HG02973 (cell line): Measurements from ENCODE around the gene SERPINI1.

Experiments
- ATAC-seq: cut with Tn5 transposase; IDR thresholded peaks from one replicate; pipeline ENCODE4 v1.9.1; 2021; ENCODE audit warnings: moderate library complexity; ENCODE audit not compliant: unreplicated experiment

The SERPINI1 gene

GRCh38 chr3:167733961-167734497 lies 1.5 kb upstream of the SERPINI1 start:
- no peak for ATAC-seq

DNA sequence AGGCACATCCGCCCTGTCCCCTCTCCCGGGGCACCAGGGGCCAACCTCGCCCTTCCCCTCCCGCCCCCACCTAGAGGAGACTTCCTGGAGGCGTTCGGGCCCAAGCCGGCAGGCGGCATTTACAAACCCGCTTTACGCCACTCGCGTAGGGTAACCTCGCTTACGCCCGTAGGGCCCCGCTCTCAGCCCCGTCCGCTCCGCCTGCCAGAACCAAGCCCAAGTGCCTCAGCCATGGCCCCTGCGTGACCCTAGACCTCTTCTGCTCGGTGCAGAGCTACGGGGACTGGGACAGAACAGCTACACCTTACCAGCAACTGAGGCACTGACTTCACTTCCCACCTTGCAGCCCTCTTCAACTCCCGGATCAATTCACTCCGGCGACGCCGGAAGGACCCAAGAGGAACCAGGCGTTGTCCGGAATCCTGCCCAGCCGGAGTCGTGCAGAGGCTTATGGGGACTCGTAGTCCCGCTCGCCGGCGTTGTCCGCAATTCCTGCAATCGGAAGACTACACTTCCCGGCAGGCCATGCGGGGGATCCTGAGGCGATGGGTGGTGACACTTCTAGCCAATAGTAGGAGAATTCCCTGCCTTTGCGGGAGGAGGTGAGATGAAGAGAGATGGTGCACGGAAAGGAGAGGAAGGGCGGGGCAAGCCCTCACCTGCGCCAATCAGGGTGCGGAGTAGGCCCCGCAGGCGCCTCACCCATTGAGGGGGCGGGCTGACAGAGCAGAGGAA lies 856 bp upstream of the SERPINI1 start, which contains the start of gene PDCD10:
Gene PDCD10 (minus strand): TSS at position 395 of the 735 bp plus-strand sequence. CDS start 14,735 bp downstream, outside the sequence.
- ATAC-seq, result peak; percentile 90

DNA sequence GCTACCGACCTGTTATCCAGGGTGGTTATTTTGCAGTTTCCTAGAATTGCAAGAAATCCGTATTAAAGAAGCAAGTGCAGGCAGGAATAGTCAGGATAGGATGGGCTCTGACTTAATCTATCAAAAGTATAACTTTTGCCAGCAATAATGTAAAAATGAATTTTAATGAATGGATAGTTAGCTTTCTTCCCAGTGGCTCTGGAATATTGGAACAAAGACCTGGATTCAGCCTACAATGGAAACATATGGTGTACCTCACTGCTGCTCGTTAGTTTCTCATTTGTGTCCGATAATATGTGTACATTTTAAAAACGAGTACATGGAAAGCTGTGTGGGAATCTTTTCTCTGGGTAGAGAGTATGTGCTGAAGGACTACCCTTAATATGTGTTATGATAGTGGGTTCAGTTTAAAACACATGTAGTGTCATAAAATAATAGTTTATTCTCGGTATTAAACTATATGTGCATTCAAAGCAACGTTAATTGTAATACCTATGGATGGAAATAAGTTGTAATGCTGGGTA lies 805 bp downstream of the SERPINI1 start:
- no peak for ATAC-seq

DNA sequence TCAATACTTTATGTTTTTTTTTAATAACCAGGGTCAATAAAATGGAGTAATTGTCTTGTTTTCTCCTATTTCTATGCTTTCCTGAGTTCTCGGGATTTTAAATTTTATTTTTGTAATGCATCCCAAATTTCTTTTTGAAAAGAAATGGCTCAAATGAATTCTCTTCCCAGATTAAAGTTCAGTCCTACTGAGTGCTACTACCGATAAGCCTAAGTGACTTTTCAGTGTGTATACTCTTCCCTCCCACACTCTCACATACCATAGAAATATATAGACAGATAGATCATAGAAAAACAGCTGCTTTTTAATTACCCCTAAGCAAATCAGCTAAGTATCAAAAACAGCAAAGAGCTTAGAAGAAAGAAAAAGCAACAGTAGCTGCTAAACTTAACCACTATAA lies 1.5 kb downstream of the SERPINI1 start:
- ATAC-seq, result no peak

DNA sequence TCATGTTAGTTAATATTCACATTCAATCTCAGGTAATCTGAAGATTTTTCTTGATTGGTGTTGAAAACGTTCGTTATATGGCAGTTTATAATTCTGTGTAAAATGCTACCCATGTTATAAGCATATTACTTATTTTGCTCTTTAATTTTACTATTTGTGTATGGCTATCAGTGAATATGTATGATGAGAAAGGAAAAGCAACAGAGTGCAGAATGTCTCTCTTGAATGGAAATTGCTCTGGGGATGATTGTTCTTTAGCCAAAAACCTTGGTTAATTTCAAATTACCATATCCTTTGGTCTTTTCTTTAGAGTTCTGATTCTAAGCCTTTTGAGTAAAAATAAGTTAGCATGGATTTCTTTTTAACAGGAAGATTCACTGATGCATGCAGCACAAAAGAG lies 2.5 kb downstream of the SERPINI1 start:
- ATAC-seq, result no peak

DNA sequence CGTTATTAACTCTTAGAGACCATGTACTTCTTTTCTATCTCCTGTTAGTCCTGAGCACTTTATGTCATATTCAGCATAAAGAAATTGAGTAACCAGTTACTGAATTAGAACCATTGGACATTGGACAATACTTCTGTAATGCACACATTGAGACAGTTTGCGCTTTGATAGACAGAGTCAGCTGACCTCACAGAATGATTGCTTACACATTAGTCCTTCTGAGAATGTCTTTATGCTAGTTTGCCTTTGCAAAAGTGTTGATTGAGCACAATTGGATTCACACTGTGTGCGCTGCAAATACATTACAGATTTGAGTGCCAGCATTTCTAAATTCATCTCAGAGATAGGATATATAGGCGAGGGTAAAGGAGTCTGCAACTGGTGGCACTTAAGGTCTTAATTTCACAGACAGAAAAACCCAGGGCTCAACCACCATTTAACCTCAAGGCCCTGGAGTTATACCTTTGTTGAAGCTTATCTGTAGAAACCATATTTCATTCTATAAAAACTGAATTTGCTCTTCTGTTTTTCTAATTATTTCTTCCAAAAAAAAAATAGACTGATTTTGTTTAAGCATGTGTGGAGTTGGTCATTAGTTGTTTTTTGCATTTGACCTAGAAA lies 3.8 kb downstream of the SERPINI1 start:
- no peak for ATAC-seq

- peak; percentile 86 for ATAC-seq
These were observed 5.6 kb downstream of the SERPINI1 start for GRCh38 chr3:167740961-167741587.

DNA sequence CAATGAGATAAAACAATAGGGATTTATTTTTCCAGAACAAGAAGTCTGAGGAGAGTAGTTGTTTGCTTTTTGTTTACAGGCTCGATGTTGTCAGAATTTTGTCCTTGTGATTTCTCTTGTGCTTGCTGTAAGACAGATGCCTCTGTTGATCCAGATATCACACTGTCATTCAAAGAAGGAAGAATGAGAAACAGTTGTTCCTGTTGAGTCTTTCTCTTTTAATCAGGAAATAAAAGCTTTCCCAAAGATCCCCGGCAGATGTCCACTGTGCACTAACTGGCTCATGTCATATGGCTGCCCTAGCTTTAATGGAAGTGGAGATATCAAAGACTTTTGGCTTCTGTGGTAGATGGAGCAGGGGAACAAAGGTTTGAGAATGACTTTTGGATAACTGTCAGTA lies 6.8 kb downstream of the SERPINI1 start:
- ATAC-seq, result no peak

- no peak for ATAC-seq
These were observed 8.3 kb downstream of the SERPINI1 start for GRCh38 chr3:167743799-167744198.

DNA sequence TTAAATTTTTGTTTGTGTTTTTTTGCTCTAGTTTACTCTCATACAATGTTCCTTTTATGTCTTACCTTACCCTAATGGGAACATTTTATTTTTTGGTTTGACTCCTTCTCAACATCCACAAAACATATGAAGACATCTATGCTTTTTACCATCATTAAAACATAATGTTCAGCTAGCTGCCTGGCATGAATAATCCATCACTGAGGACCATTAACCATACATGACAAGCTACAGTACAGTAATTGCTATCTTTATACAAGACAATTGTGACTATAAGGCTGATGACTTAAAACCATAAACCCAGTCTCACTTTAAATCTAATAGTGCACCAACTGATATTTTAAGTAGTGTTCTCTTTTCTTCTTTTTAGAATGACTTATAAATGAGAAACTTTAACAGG lies 13.7 kb downstream of the SERPINI1 start:
- no peak for ATAC-seq

- ATAC-seq, result no peak
These were observed 14.2 kb downstream of the SERPINI1 start for GRCh38 chr3:167749728-167750127.

DNA sequence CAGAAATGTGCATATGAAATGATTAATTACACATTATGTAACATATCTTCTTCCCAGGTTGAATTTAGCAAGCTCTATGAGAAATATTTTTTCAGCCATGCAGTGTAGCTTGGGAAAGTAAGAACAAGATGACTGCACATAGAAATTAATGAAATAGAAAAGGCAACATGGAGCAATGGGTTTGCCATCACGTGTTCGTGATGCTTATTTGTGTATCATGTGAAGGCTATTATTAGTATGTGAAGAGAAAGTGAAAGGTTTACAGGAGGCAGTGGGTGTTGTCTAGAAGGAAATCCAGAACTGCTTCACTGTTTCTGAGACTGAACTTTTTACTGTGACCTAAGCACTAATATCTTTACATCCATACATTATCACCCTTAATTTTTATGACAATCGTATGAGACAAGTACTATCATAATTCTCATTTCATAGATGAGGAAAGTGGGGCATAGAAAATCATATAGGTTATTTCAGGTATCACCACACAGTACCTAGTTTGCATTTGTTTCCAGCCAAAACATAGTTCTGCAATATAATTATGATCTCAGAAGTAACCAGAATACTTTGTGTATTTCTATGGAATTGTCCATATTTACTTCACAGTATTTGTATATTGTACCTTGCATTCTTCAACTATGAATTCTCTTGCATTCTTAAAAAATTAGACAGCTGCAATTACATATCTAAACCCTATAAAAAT lies 14.9 kb downstream of the SERPINI1 start:
- peak; percentile 100 for ATAC-seq

DNA sequence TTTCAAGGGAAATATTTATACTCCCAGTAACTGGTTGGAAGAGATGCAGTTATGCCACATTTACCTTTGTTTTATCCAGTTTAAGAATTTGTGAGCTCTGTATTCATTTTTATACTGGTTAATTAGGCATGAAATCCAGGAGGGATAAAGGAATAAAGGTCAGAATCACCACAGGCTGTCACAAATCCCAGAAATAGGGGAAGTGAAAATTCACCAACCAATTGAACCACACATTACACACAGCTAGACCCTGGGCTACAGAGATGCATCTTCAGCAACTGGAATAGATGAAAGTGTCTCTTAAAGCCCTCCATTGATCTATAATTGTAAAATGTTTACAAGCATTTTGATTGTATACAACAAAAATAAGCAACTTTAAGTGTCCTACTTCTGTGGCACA lies 18.5 kb downstream of the SERPINI1 start:
- ATAC-seq, result no peak

- ATAC-seq, result no peak
These were observed 25.8 kb downstream of the SERPINI1 start for GRCh38 chr3:167761302-167761701.

DNA sequence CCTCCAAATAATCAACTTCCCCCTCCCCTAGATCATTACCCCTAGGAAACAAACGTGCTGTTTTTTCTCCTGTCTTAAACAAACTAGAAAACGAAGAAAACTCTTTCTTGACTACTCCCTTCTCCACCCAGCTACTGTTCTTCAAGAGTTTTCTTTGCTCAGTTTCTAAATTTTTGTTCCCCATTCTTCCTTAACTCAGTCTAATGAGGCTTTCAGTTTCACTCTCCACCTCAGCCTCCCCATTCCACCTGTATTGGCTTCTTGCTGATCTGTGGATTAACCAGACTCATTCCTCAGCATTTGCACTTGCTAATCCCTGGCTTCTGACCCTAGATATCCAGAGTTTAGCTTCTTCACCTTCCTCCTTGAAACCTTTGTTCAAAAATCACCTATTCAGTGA lies 26.8 kb downstream of the SERPINI1 start:
- ATAC-seq, result no peak

- ATAC-seq, result peak; percentile 31
These were observed 37.5 kb downstream of the SERPINI1 start for GRCh38 chr3:167772992-167773391.

- ATAC-seq, result peak; percentile 79
These were observed 38.1 kb downstream of the SERPINI1 start for GRCh38 chr3:167773584-167773983.

DNA sequence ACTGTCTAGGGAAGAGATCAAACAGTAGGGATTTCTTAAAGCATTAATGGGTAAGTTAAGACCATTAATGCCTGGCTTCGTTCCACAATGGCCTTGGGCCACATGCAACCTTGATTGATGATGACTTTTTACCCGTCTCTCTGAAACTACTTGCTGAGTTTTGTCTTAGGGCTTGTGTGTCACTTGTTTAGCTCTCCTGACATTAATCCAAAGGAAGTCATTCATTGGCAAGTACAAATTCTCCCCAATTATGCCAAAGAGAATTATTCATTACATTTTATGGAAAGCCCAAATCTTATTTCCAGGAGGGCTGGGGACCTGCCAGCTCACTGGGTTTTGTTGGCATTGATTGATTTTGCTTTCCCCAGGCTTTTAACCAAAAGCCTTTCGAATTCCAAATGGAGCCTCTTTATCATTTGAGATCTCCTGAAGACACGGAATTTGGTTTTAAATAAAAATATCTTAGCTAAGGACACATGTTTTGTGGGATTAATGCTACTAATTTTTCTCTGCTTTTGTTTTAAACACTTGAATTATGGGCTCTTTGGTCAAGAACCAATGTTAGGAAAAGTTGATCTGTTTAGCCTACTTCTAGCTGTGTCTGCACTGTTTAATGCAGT lies 40.7 kb downstream of the SERPINI1 start:
- ATAC-seq, result no peak

DNA sequence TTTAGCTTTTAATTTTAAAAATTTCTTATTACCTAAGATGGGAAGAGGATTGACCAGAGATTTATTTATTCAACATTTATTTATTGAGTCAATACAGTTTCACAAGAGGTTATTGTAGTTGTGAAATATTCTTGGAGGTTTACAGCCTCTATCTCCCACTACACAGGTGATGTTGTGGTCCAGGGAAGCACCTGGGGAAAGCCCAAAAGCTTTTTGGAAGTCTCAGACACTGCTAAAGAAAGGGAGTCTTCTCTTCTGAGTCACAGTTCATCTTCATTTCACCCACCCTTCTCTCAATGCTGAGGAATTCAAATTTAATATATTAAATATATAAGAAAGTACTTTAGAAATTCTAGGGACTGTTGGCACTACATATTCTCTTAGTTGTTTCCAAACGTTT lies 41.8 kb downstream of the SERPINI1 start:
- ATAC-seq, result peak; percentile 48

DNA sequence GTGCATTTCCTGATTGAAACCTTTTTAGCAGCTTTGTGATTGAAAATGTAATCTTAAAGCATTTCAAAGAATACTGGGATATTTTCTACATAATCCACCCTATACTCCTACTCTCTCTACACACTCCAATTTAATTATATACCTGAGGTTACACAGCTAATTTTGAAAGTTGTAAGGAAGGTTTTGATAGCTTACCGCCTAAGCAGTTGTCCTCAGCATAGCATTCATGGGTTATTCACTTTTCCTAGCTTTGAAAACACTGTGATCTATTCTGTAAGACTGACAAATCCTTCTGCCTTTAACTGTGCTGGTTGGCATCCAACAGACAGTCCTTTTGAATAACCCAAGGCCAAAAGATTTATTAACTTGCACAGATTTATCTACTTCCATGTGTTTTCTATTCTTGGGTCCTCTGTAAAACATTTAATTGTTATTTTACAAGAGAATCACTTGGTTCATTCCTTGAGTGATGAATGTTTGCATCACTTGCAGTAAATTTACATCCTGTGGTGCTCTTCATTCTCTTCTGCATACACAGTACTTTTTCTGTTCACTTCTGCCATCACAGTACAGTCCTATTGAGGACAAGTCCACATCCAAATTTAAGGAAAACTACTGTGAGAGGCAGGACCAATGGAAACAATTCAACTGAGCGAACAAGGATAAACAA lies 44.8 kb downstream of the SERPINI1 start:
- ATAC-seq, result no peak
